Right lung (tissue), 5 donors: ENCODE results near the gene TMEM237. TPM values are rescaled to one million over a fixed set of nuclear protein-coding genes. Genes with fewer than 3 reads are reported as not detected.

Source experiments
- polyA plus RNA-seq, 5 donors: library from polyadenylated mRNA; unstranded; fragments of 120-200 nt; gene quantifications; one replicate each; pipeline versions ENCODE4 v1.2.1 to v1.2.3, GENCODE V29; 2013; ENCODE audit warnings: inconsistent platforms in 1 of 5, low replicate concordance in 1 of 5; ENCODE audit not compliant: insufficient read length in 5 of 5, insufficient read depth in 1 of 5

TMEM237 gene
- polyA plus RNA-seq, 5 donors: 48.8 to 65.7 (median 59.9) TPM

Other genes starting within 250 kb of the TMEM237 start
- gene TRAK2, start 192.0 kb downstream of the TMEM237 start, polyA plus RNA-seq: 10 to 100 TPM; 36.4 to 57.7 (median 51.8) TPM
- 10 to 100 TPM; 40.6 to 62.4 (median 45.3) TPM for gene STRADB, start 191.8 kb downstream of the TMEM237 start, polyA plus RNA-seq
- gene MPP4, start 55.1 kb upstream of the TMEM237 start, polyA plus RNA-seq: under 1 TPM; 0.10 to 0.23 (median 0.15) TPM
- 10 to 100 TPM; 17.6 to 30.0 (median 26.5) TPM for gene ALS2, start 137.4 kb upstream of the TMEM237 start, polyA plus RNA-seq
- under 1 TPM; 0.24 to 0.36 (median 0.30) TPM for gene CDK15, start 163.0 kb upstream of the TMEM237 start, polyA plus RNA-seq